ENCODE measurements around the gene DACT1. TPM values are rescaled to one million over a fixed set of nuclear protein-coding genes. Genes with fewer than 3 reads are reported as not detected.

DACT1 gene
- polyA plus RNA-seq, 1 of the 3 experiments (the other 2 are of a cell fraction) = 3.3 TPM

GRCh38 chr14:58671024-58671423 is 33.3 kb downstream of the DACT1 start:
- H3K79me2 ChIP-seq (ENCODE audit: insufficient read depth) = no peaks in the 10 kb centered on the region
- no peak overlapping the region for H3K4me3 ChIP-seq (ENCODE audit: low read depth in 2 of 2, low read length in 1 of 2)
- peaks cover 0 to 3% of the 10 kb centered on the region in 2 experiments; a peak in 1 of 4 replicates for H3K4me1 ChIP-seq (ENCODE audit: control insufficient read depth in 1 of 2, insufficient read depth in 2 of 2, low read depth in 1 of 2, low read length in 1 of 2)
- H3K27ac ChIP-seq (ENCODE audit: low read depth in 2 of 2, low read length in 1 of 2) = no peak overlapping the region
- H3K9ac ChIP-seq = no peak overlapping the region
- no peak for DNase-seq
- no peak for TF ChIP-seq USF2 (IDR thresholded peaks at IDR 0.05; ENCODE audit: borderline replicate concordance, low read depth, low read length)
- TF ChIP-seq SIN3A (IDR thresholded peaks at IDR 0.05; ENCODE audit: borderline replicate concordance, low read depth, low read length) = no peak
- TF ChIP-seq FOXJ3 (CRISPR knock-in tag; IDR thresholded peaks at IDR 0.05) = no peak
- TF ChIP-seq JUND (IDR thresholded peaks at IDR 0.05) = no peak
- no peak for TF ChIP-seq POLR2AphosphoS5 (IDR thresholded peaks at IDR 0.05; ENCODE audit: low read depth, low read length)
- no peak for TF ChIP-seq FOSL2 (IDR thresholded peaks at IDR 0.05; ENCODE audit: borderline replicate concordance, low read depth)
- TF ChIP-seq TEAD4 (IDR thresholded peaks at IDR 0.05; ENCODE audit: borderline replicate concordance, insufficient read depth) = no peak
- TF ChIP-seq EP300 (IDR thresholded peaks at IDR 0.05; ENCODE audit: borderline replicate concordance in 1 of 2, low read depth in 1 of 2, low read length in 1 of 2) = no peak
- no peak for TF ChIP-seq YY1 (IDR thresholded peaks at IDR 0.05; ENCODE audit: low read depth)
- TF ChIP-seq, protein P1, sequence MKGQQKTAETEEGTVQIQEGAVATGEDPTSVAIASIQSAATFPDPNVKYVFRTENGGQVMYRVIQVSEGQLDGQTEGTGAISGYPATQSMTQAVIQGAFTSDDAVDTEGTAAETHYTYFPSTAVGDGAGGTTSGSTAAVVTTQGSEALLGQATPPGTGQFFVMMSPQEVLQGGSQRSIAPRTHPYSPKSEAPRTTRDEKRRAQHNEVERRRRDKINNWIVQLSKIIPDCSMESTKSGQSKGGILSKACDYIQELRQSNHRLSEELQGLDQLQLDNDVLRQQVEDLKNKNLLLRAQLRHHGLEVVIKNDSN (IDR thresholded peaks at IDR 0.05; ENCODE audit: borderline replicate concordance, low read depth) = no peak
- POLR2A ChIA-PET = no interaction called here
- CTCF ChIA-PET = no interaction called here
- peaks cover 4% of the 10 kb centered on the region for H3F3A ChIP-seq (replicated peaks; ENCODE audit: insufficient read depth)
- no peaks in the 10 kb centered on the region for H3K36me3 ChIP-seq (replicated peaks in 1 of 2; ENCODE audit: control insufficient read depth in 1 of 2, insufficient read depth in 2 of 2, low read length in 1 of 2)
- H3K27me3 ChIP-seq (ENCODE audit: insufficient read depth) = no peaks in the 10 kb centered on the region
- H3K9me2 ChIP-seq = no peaks in the 10 kb centered on the region
- H3K4me2 ChIP-seq = no peak overlapping the region
- no peak overlapping the region for H2AFZ ChIP-seq (ENCODE audit: low read depth)
- 97% methylated on average over 1 of the region's 1 CpG for WGBS (ENCODE audit: low lambda C conversion rate)
- no peaks in the 10 kb centered on the region for H4K20me1 ChIP-seq (ENCODE audit: insufficient read depth)
- no peaks in the 10 kb centered on the region for H3K9me3 ChIP-seq

DNA sequence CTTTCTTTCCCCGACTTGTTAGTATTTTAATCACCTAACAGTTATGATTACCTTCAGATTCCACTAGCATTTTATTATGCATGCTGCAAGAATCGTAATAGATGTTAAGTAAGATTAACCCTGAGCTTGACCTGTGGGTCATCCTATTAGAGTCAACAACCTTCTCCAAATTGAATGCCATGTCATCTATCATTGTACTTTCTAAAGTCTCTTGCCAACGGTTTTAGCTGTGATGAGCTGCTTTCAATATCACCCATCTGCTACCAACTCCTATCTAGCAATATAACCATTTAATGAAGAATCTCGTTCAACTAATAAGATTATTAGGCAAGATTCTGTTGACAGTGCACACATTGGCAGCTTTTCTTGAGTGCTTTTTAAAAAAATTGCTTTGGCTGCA is 33.7 kb downstream of the DACT1 start:
- WGBS (ENCODE audit: low lambda C conversion rate) = 44% methylated on average over 4 of the region's 4 CpGs
- POLR2A ChIA-PET = no interaction called here
- TF ChIP-seq TEAD4 (IDR thresholded peaks at IDR 0.05; ENCODE audit: borderline replicate concordance, insufficient read depth) (no peak), SMC3 (IDR thresholded peaks at IDR 0.05; ENCODE audit: low read depth, low read length) (no peak), NRF1 (IDR thresholded peaks at IDR 0.05; ENCODE audit: low read depth, low read length) (no peak), FOSL2 (IDR thresholded peaks at IDR 0.05; ENCODE audit: borderline replicate concordance, low read depth) (no peak), SIN3A (IDR thresholded peaks at IDR 0.05; ENCODE audit: borderline replicate concordance, low read depth, low read length) (no peak), PBX3 (IDR thresholded peaks at IDR 0.05) (no peak), CHD2 (IDR thresholded peaks at IDR 0.05; ENCODE audit: low read length, partially characterized antibody) (no peak), ZBTB33 (IDR thresholded peaks at IDR 0.05; ENCODE audit: borderline replicate concordance, low read depth) (no peak), TCF12 (IDR thresholded peaks at IDR 0.05) (no peak), RXRA (IDR thresholded peaks at IDR 0.05; ENCODE audit: borderline replicate concordance, low read depth) (no peak), USF2 (IDR thresholded peaks at IDR 0.05; ENCODE audit: borderline replicate concordance, low read depth, low read length) (no peak), RCOR1 (IDR thresholded peaks at IDR 0.05; ENCODE audit: low read length) (no peak), EZH2phosphoT487 (IDR thresholded peaks at IDR 0.05; ENCODE audit: borderline replicate concordance, low read depth) (no peak), EP300 (IDR thresholded peaks at IDR 0.05; ENCODE audit: borderline replicate concordance in 1 of 2, low read depth in 1 of 2, low read length in 1 of 2) (no peak)
- TF ChIP-seq, protein P2, sequence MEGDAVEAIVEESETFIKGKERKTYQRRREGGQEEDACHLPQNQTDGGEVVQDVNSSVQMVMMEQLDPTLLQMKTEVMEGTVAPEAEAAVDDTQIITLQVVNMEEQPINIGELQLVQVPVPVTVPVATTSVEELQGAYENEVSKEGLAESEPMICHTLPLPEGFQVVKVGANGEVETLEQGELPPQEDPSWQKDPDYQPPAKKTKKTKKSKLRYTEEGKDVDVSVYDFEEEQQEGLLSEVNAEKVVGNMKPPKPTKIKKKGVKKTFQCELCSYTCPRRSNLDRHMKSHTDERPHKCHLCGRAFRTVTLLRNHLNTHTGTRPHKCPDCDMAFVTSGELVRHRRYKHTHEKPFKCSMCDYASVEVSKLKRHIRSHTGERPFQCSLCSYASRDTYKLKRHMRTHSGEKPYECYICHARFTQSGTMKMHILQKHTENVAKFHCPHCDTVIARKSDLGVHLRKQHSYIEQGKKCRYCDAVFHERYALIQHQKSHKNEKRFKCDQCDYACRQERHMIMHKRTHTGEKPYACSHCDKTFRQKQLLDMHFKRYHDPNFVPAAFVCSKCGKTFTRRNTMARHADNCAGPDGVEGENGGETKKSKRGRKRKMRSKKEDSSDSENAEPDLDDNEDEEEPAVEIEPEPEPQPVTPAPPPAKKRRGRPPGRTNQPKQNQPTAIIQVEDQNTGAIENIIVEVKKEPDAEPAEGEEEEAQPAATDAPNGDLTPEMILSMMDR (IDR thresholded peaks at IDR 0.05) = no peak

More for the DNA sequence above, 33.7 kb downstream of the DACT1 start:
- H3K4me1 ChIP-seq (ENCODE audit: control insufficient read depth in 1 of 2, insufficient read depth in 2 of 2, low read depth in 1 of 2, low read length in 1 of 2) = peaks cover 0 to 3% of the 10 kb centered on the region in 2 experiments; a peak in 1 of 4 replicates
- H4K20me1 ChIP-seq (ENCODE audit: insufficient read depth) = no peaks in the 10 kb centered on the region
- CTCF ChIA-PET = no interaction called here
- no peaks in the 10 kb centered on the region for H3K79me2 ChIP-seq (ENCODE audit: insufficient read depth)
- no peaks in the 10 kb centered on the region for H3K27me3 ChIP-seq (ENCODE audit: insufficient read depth)
- DNase-seq = no peak
- H3K36me3 ChIP-seq (replicated peaks in 1 of 2; ENCODE audit: control insufficient read depth in 1 of 2, insufficient read depth in 2 of 2, low read length in 1 of 2) = no peaks in the 10 kb centered on the region
- H3K9me3 ChIP-seq = no peaks in the 10 kb centered on the region
- H3K9ac ChIP-seq = no peak overlapping the region
- no peak overlapping the region for H3K4me3 ChIP-seq (ENCODE audit: low read depth in 2 of 2, low read length in 1 of 2)
- H2AFZ ChIP-seq (ENCODE audit: low read depth) = no peak overlapping the region
- no peak overlapping the region for H3K4me2 ChIP-seq
- no peak overlapping the region for H3K27ac ChIP-seq (ENCODE audit: low read depth in 2 of 2, low read length in 1 of 2)
- H3K9me2 ChIP-seq = no peaks in the 10 kb centered on the region
- H3F3A ChIP-seq (replicated peaks; ENCODE audit: insufficient read depth) = no peaks in the 10 kb centered on the region

Measured in SK-N-SH (cell line).